ENCODE measurements around the gene KISS1. TPM values are rescaled to one million over a fixed set of nuclear protein-coding genes. Genes with fewer than 3 reads are reported as not detected.

The KISS1 gene
- total RNA-seq, 1 donor from 2014 or later, result 2.7 TPM

- TF ChIP-seq EZH2 (IDR thresholded peaks at IDR 0.05; ENCODE audit: insufficient read depth, low read length), result no peak
- no peak for TF ChIP-seq CTCF (IDR thresholded peaks at IDR 0.05; ENCODE audit: insufficient read depth, low read depth, low read length)
- peaks cover 43% of the 10 kb centered on the region for H3K27me3 Mint-ChIP-seq (ENCODE audit: low read depth, unreplicated experiment)
- H3K27ac Mint-ChIP-seq (ENCODE audit: unreplicated experiment), result no peak overlapping the region
- H3K4me3 ChIP-seq (ENCODE audit: insufficient read depth, low read depth, low read length), result no peak overlapping the region
- H3K4me1 ChIP-seq (ENCODE audit: insufficient read depth, low read length), result no peaks in the 10 kb centered on the region
- no peaks in the 10 kb centered on the region for H3K4me1 Mint-ChIP-seq (ENCODE audit: low read depth, unreplicated experiment)
- FAIRE-seq (no peak), DNase-seq (ENCODE audit: low read depth) (no peak)
- H3K4me3 Mint-ChIP-seq (ENCODE audit: unreplicated experiment), result no peak overlapping the region
- no peaks in the 10 kb centered on the region for H3K9me3 Mint-ChIP-seq (ENCODE audit: unreplicated experiment)
- peaks cover 7% of the 10 kb centered on the region for H3K27me3 ChIP-seq (ENCODE audit: insufficient read depth, low read length)
- no peak overlapping the region for H3K4me2 ChIP-seq (ENCODE audit: low read length)
- no peaks in the 10 kb centered on the region for H3K36me3 ChIP-seq (ENCODE audit: insufficient read depth, low read length)
- no peaks in the 10 kb centered on the region for H3K9me3 ChIP-seq (ENCODE audit: insufficient read depth, low read depth, low read length)
- H2AFZ ChIP-seq (ENCODE audit: low read depth, low read length), result no peak overlapping the region
- no peak overlapping the region for H3K9ac ChIP-seq (ENCODE audit: low read length)
- H4K20me1 ChIP-seq (ENCODE audit: insufficient read depth, low read length), result no peaks in the 10 kb centered on the region
- no peak overlapping the region for H3K27ac ChIP-seq (ENCODE audit: low read depth, low read length)
- no peaks in the 10 kb centered on the region for H3K79me2 ChIP-seq (ENCODE audit: insufficient read depth, low read length)
- peaks cover 2% of the 10 kb centered on the region for H3K36me3 Mint-ChIP-seq (ENCODE audit: low read depth, unreplicated experiment)
Measured at GRCh38 chr1:204161609-204162493, 34.4 kb downstream of the KISS1 start.

GRCh38 chr1:204157962-204158361 is 38.3 kb downstream of the KISS1 start:
- Mint-ChIP-seq H3K9me3 (ENCODE audit: unreplicated experiment) (no peaks in the 10 kb centered on the region), H3K36me3 (ENCODE audit: low read depth, unreplicated experiment) (no peaks in the 10 kb centered on the region), H3K4me3 (ENCODE audit: unreplicated experiment) (no peak overlapping the region), H3K4me1 (ENCODE audit: low read depth, unreplicated experiment) (no peaks in the 10 kb centered on the region), H3K27me3 (ENCODE audit: low read depth, unreplicated experiment) (peaks cover 61% of the 10 kb centered on the region), H3K27ac (ENCODE audit: unreplicated experiment) (no peak overlapping the region)
- no peak overlapping the region for H3K9ac ChIP-seq (ENCODE audit: low read length)
- no peak overlapping the region for H2AFZ ChIP-seq (ENCODE audit: low read depth, low read length)
- DNase-seq (ENCODE audit: low read depth) (no peak), FAIRE-seq (no peak)
- H3K4me2 ChIP-seq (ENCODE audit: low read length), result no peak overlapping the region
- no peaks in the 10 kb centered on the region for H3K9me3 ChIP-seq (ENCODE audit: insufficient read depth, low read depth, low read length)
- H3K36me3 ChIP-seq (ENCODE audit: insufficient read depth, low read length), result no peaks in the 10 kb centered on the region
- H4K20me1 ChIP-seq (ENCODE audit: insufficient read depth, low read length), result no peaks in the 10 kb centered on the region
- no peak overlapping the region for H3K27ac ChIP-seq (ENCODE audit: low read depth, low read length)
- no peaks in the 10 kb centered on the region for H3K4me1 ChIP-seq (ENCODE audit: insufficient read depth, low read length)
- H3K79me2 ChIP-seq (ENCODE audit: insufficient read depth, low read length), result no peaks in the 10 kb centered on the region
- H3K27me3 ChIP-seq (ENCODE audit: insufficient read depth, low read length), result peaks cover 7% of the 10 kb centered on the region
- no peak overlapping the region for H3K4me3 ChIP-seq (ENCODE audit: insufficient read depth, low read depth, low read length)
- TF ChIP-seq CTCF (IDR thresholded peaks at IDR 0.05; ENCODE audit: insufficient read depth, low read depth, low read length) (no peak), EZH2 (IDR thresholded peaks at IDR 0.05; ENCODE audit: insufficient read depth, low read length) (no peak)

GRCh38 chr1:204155881-204156280 is 40.4 kb downstream of the KISS1 start:
- Histone ChIP-seq H3K4me2 (ENCODE audit: low read length) (no peak overlapping the region), H3K4me1 (ENCODE audit: insufficient read depth, low read length) (peaks cover 7% of the 10 kb centered on the region), H2AFZ (ENCODE audit: low read depth, low read length) (no peak overlapping the region), H3K79me2 (ENCODE audit: insufficient read depth, low read length) (no peaks in the 10 kb centered on the region), H4K20me1 (ENCODE audit: insufficient read depth, low read length) (no peaks in the 10 kb centered on the region), H3K36me3 (ENCODE audit: insufficient read depth, low read length) (no peaks in the 10 kb centered on the region), H3K4me3 (ENCODE audit: insufficient read depth, low read depth, low read length) (no peak overlapping the region), H3K27me3 (ENCODE audit: insufficient read depth, low read length) (peaks cover 7% of the 10 kb centered on the region), H3K9me3 (ENCODE audit: insufficient read depth, low read depth, low read length) (no peaks in the 10 kb centered on the region), H3K9ac (ENCODE audit: low read length) (no peak overlapping the region), H3K27ac (ENCODE audit: low read depth, low read length) (no peak overlapping the region)
- DNase-seq (ENCODE audit: low read depth), result no peak
- Mint-ChIP-seq H3K27me3 (ENCODE audit: low read depth, unreplicated experiment) (peaks cover 52% of the 10 kb centered on the region), H3K4me3 (ENCODE audit: unreplicated experiment) (no peak overlapping the region), H3K4me1 (ENCODE audit: low read depth, unreplicated experiment) (no peaks in the 10 kb centered on the region), H3K27ac (ENCODE audit: unreplicated experiment) (no peak overlapping the region), H3K9me3 (ENCODE audit: unreplicated experiment) (no peaks in the 10 kb centered on the region), H3K36me3 (ENCODE audit: low read depth, unreplicated experiment) (no peaks in the 10 kb centered on the region)
- TF ChIP-seq CTCF (IDR thresholded peaks at IDR 0.05; ENCODE audit: insufficient read depth, low read depth, low read length) (no peak), EZH2 (IDR thresholded peaks at IDR 0.05; ENCODE audit: insufficient read depth, low read length) (no peak)
- no peak for FAIRE-seq

Measured in astrocyte (in vitro differentiated cells and primary cell).